ENCODE measurements around the gene MRGPRX4. TPM values are rescaled to one million over a fixed set of nuclear protein-coding genes. Genes with fewer than 3 reads are reported as not detected.

The MRGPRX4 gene
- total RNA-seq, 2 donors from 2014 or later, result not detected

DNA sequence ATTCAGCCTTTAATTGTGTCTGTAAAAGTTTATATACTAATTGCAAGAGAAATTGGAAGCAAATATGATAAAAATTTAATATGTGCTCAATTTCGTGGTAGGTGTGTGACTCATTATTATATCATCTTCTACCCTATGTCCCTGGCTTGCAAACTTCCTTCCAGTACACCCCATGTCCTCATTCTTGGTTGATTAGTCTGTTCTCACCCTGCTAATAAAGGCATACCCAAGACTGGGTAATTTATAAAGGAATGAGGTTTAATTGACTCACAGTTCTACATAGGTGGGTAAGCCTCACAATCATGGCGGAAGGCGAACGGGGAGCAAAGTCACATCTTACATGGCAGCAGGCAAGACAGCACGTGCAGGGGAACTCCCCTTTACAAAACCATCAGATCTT, 28.4 kb upstream of the MRGPRX4 start:
- Histone ChIP-seq H3K9me3 (no peaks in the 10 kb centered on the region), H3K27ac (no peak overlapping the region), H3K36me3 (no peaks in the 10 kb centered on the region), H3K27me3 (replicated peaks; ENCODE audit: insufficient read depth) (no peaks in the 10 kb centered on the region), H3K4me1 (ENCODE audit: control insufficient read depth in 1 of 2, low read depth in 2 of 2) (no peaks in the 10 kb centered on the region), H3K4me3 (no peak overlapping the region)
- no peak for DNase-seq (ENCODE audit: low spot score)
- no peak for ATAC-seq (ENCODE audit: insufficient number of reproducible peaks, low FRiP score, low read depth)
- TF ChIP-seq, protein P1, sequence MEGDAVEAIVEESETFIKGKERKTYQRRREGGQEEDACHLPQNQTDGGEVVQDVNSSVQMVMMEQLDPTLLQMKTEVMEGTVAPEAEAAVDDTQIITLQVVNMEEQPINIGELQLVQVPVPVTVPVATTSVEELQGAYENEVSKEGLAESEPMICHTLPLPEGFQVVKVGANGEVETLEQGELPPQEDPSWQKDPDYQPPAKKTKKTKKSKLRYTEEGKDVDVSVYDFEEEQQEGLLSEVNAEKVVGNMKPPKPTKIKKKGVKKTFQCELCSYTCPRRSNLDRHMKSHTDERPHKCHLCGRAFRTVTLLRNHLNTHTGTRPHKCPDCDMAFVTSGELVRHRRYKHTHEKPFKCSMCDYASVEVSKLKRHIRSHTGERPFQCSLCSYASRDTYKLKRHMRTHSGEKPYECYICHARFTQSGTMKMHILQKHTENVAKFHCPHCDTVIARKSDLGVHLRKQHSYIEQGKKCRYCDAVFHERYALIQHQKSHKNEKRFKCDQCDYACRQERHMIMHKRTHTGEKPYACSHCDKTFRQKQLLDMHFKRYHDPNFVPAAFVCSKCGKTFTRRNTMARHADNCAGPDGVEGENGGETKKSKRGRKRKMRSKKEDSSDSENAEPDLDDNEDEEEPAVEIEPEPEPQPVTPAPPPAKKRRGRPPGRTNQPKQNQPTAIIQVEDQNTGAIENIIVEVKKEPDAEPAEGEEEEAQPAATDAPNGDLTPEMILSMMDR (IDR thresholded peaks at IDR 0.05), result no peak

DNA sequence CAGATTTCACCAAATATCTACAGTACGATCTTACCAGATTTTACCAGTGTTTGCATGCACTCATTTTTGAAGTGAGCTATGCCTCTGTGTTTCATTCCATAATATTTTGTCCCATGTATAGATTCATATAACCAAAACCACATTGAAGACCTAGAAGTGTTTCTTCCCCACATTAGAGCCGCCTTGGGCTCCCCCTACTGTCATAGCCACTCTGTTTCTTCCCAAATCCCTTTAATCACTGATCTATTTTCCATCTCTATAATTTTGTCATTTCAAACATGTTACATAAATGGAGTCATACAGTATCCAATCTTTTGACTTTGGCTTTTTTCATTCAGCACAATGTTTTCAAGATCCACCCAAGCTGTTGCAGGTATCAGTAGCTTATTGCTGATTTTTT, 27.6 kb upstream of the MRGPRX4 start:
- TF ChIP-seq, protein P1 (IDR thresholded peaks at IDR 0.05), result no peak
- H3K27me3 ChIP-seq (replicated peaks; ENCODE audit: insufficient read depth), result no peaks in the 10 kb centered on the region
- no peak overlapping the region for H3K27ac ChIP-seq
- no peaks in the 10 kb centered on the region for H3K9me3 ChIP-seq
- H3K36me3 ChIP-seq, result no peaks in the 10 kb centered on the region
- no peaks in the 10 kb centered on the region for H3K4me1 ChIP-seq (ENCODE audit: control insufficient read depth in 1 of 2, low read depth in 2 of 2)
- no peak overlapping the region for H3K4me3 ChIP-seq
- no peak for ATAC-seq (ENCODE audit: insufficient number of reproducible peaks, low FRiP score, low read depth)
- no peak for DNase-seq (ENCODE audit: low spot score)

DNA sequence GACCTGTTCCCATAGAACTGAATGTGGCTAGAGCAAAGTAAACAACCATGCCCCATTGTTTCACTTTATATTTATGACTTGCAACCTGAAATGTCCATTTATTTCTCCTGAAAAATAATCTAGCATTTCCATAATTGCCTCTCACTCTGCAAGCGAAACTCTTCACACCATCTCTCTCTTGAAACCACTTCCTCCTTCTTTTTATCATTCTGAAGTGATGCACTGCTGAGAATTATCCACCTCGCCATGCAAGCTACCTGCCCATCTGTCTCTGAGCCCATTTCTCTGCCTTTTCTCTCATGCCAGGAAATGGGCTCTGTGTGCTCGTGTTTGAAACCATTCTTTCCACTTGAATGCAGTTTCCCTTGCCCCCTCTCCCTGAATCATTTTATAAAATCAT, 26.8 kb upstream of the MRGPRX4 start:
- TF ChIP-seq, protein P1 (IDR thresholded peaks at IDR 0.05), result no peak
- no peak for ATAC-seq (ENCODE audit: insufficient number of reproducible peaks, low FRiP score, low read depth)
- Histone ChIP-seq H3K9me3 (no peaks in the 10 kb centered on the region), H3K4me1 (ENCODE audit: control insufficient read depth in 1 of 2, low read depth in 2 of 2) (no peaks in the 10 kb centered on the region), H3K36me3 (no peaks in the 10 kb centered on the region), H3K4me3 (no peak overlapping the region), H3K27me3 (replicated peaks; ENCODE audit: insufficient read depth) (no peaks in the 10 kb centered on the region), H3K27ac (no peak overlapping the region)
- DNase-seq (ENCODE audit: low spot score), result no peak

DNA sequence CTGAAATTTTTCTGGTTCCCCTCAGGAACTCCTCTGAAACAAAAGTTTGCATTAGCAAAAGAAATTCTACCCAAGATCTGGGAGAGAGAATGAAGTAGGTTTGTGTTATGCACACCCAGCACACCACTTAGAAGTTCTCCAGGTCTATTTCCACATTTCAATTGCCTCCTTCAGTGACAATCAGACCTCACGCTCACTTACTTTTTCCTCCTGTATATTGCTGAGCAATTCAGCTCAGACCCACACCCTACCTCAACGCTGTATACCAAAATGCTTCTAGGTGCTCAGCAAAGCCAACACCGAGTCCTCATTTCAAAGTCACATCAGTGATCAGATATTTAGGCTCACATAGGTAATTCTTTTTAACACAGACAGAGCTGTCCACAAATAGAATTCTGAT, 21.1 kb upstream of the MRGPRX4 start:
- Histone ChIP-seq H3K4me1 (ENCODE audit: control insufficient read depth in 1 of 2, low read depth in 2 of 2) (no peaks in the 10 kb centered on the region), H3K27ac (no peak overlapping the region), H3K9me3 (no peaks in the 10 kb centered on the region), H3K4me3 (no peak overlapping the region), H3K27me3 (replicated peaks; ENCODE audit: insufficient read depth) (no peaks in the 10 kb centered on the region), H3K36me3 (no peaks in the 10 kb centered on the region)
- no peak for ATAC-seq (ENCODE audit: insufficient number of reproducible peaks, low FRiP score, low read depth)
- DNase-seq (ENCODE audit: low spot score), result no peak
- TF ChIP-seq, protein P1 (IDR thresholded peaks at IDR 0.05), result no peak

DNA sequence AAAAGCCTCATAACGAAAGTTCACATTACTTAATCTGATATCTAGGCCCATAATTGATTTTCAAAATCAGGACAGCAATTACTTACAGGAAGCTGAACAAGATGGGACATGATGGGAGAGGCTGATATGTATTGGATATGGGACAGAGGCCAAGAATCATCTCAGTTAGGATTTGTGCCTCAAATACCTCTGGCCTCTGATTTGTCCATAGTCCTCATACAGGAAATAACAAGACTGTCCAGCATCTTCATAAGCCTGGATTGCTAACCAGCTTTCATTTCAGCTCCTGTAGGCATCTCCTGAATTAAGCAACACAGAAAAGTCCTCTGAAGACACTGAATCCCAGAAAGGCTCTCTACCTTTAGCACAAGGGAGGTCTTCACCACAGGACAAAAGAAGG, 4.3 kb upstream of the MRGPRX4 start:
- Histone ChIP-seq H3K4me1 (ENCODE audit: control insufficient read depth in 1 of 2, low read depth in 2 of 2) (no peaks in the 10 kb centered on the region), H3K27me3 (replicated peaks; ENCODE audit: insufficient read depth) (no peaks in the 10 kb centered on the region), H3K4me3 (no peak overlapping the region), H3K9me3 (no peaks in the 10 kb centered on the region), H3K36me3 (no peaks in the 10 kb centered on the region), H3K27ac (no peak overlapping the region)
- TF ChIP-seq, protein P1 (IDR thresholded peaks at IDR 0.05), result no peak
- DNase-seq (ENCODE audit: low spot score) (no peak), ATAC-seq (ENCODE audit: insufficient number of reproducible peaks, low FRiP score, low read depth) (no peak)

Measured in thoracic aorta (tissue), 2 donors.